PC-9 (cell line): ENCODE measurements around the gene INPP5A. TPM values are rescaled to one million over a fixed set of nuclear protein-coding genes. Genes with fewer than 3 reads are reported as not detected.

Experiments
- BruUV-seq: library from RNA; stranded (reverse); fragments of 400-500 nt; replicated peaks from 2 replicates; lab custom pipeline; 2021; lab: Mats Ljungman, UMichigan
- CTCF ChIA-PET: fragments of 300-600 bp; sonication (Branson Sonifier 250); formaldehyde crosslinking; loops from one replicate; lab custom pipeline; 2022; ENCODE audit warnings: antibody characterized with exemption; lab: Charles Lee
- POLR2A ChIA-PET: fragments of 300-600 bp; sonication (Branson Sonifier 250); formaldehyde crosslinking; loops from one replicate; lab custom pipeline; 2022; ENCODE audit warnings: antibody characterized with exemption; ENCODE audit not compliant: unreplicated experiment; lab: Charles Lee
- DNase-seq, 2 experiments: peaks; one replicate each; pipeline versions ENCODE4 v3.0.0 to v3.0.0-alpha.2; 2015 to 2022; ENCODE audit warnings: mixed read lengths in 1 of 2
- H2AFZ ChIP-seq: fragments of 200-600 bp; sonication (generic); 2 replicates; pipeline ENCODE4 v1.8.1; 2017; ENCODE audit warnings: antibody characterized with exemption
- H3F3A ChIP-seq: fragments of 200-600 bp; sonication (generic); 2 replicates; pipeline ENCODE4 v1.8.1; 2017; ENCODE audit warnings: antibody characterized with exemption, mild to moderate bottlenecking, low read depth; ENCODE audit not compliant: insufficient read depth
- H3K27ac ChIP-seq: fragments of 200-600 bp; sonication (generic); 2 replicates; pipeline ENCODE4 v1.6.1; 2016; ENCODE audit warnings: mixed run types
- H3K27me3 ChIP-seq: fragments of 200-600 bp; sonication (generic); 2 replicates; pipeline ENCODE4 v1.6.1; 2016; ENCODE audit warnings: low read depth, mixed run types; ENCODE audit not compliant: insufficient read depth
- H3K36me3 ChIP-seq: fragments of 200-600 bp; sonication (generic); 2 replicates; pipeline ENCODE4 v1.6.1; 2016; ENCODE audit warnings: low read depth, mixed run types
- H3K4me1 ChIP-seq: fragments of 200-600 bp; sonication (generic); replicated peaks from 2 replicates; pipeline ENCODE4 v1.6.1; 2016; ENCODE audit warnings: mixed run types; ENCODE audit not compliant: insufficient read depth
- H3K4me2 ChIP-seq: fragments of 200-600 bp; sonication (generic); 2 replicates; pipeline ENCODE4 v1.6.1; 2017; ENCODE audit warnings: mixed run types
- H3K4me3 ChIP-seq: fragments of 200-600 bp; sonication (generic); 2 replicates; pipeline ENCODE4 v1.6.1; 2016; ENCODE audit warnings: mixed run types
- H3K79me2 ChIP-seq: fragments of 200-600 bp; sonication (generic); 2 replicates; pipeline ENCODE4 v1.6.1; 2017; ENCODE audit warnings: low read depth, mixed run types
- H3K9me2 ChIP-seq: fragments of 200-600 bp; sonication (generic); 2 replicates; pipeline ENCODE4 v1.8.1; 2017; ENCODE audit warnings: mild to moderate bottlenecking; ENCODE audit not compliant: insufficient read depth
- H3K9me3 ChIP-seq: fragments of 200-600 bp; sonication (generic); 2 replicates; pipeline ENCODE4 v1.8.1; 2016; ENCODE audit warnings: low read depth; ENCODE audit not compliant: insufficient read depth
- H4K20me1 ChIP-seq: fragments of 200-600 bp; sonication (generic); 2 replicates; pipeline ENCODE4 v1.8.1; 2017; ENCODE audit not compliant: insufficient read depth
- EZH2 ChIP-seq: fragments of 200-600 bp; sonication (generic); IDR thresholded peaks from 2 replicates; pipeline ENCODE4 v1.8.0; 2017; ENCODE audit warnings: antibody characterized with exemption, low read depth
- intact Hi-C: fragments of 100-400 bp; cut with micrococcal nuclease; formaldehyde crosslinking; loops from one replicate; pipeline ENCODE4 v1.10.0; 2022; ENCODE audit not compliant: unreplicated experiment
- total RNA-seq: library from RNA; stranded (reverse); gene quantifications from 2 replicates; pipeline ENCODE4 v1.2.3, GENCODE V29; 2021
- TF ChIP-seq, protein P1 (sequence below): fragments of 200-600 bp; sonication (generic); conservative IDR thresholded peaks from 2 replicates; pipeline ENCODE4 v1.6.1; 2017; ENCODE audit warnings: mixed run types, antibody characterized with exemption, mild to moderate bottlenecking, moderate library complexity

The INPP5A gene
- total RNA-seq, 1 experiment from 2014 or later: 18.4 TPM

DNA sequence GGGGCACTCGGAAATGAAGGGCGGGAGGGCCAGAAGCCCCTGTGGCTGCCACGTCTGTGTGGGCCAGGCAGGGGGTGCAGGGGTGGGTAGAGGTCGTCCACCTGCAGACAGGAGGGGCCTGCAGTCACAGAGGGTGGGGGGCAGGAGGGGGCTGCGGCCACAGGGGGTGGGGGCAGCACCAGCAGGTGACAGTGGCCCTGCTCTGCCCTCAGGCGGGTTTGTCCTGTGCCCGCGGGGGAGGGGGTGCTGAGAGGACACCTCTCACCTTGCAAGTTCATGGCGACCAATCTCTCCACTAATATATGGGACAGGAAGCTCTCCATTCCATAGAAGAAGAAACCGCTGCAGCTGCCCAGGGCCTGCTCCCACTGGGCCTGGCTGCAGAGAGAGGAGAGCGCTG lies 274.9 kb downstream of the INPP5A start:
- ChIA-PET CTCF (no interaction called here), POLR2A (no interaction called here)
- Histone ChIP-seq H3K4me2 (no peak overlapping the region), H3K36me3 (no peaks in the 10 kb centered on the region), H4K20me1 (no peaks in the 10 kb centered on the region), H3K4me3 (no peak overlapping the region), H3K79me2 (no peaks in the 10 kb centered on the region), H2AFZ (no peak overlapping the region), H3K9me2 (no peaks in the 10 kb centered on the region), H3K27ac (no peak overlapping the region), H3K9me3 (no peaks in the 10 kb centered on the region), H3K27me3 (peaks cover 41% of the 10 kb centered on the region), H3F3A (no peaks in the 10 kb centered on the region), H3K4me1 (no peaks in the 10 kb centered on the region)
- TF ChIP-seq, protein P1, sequence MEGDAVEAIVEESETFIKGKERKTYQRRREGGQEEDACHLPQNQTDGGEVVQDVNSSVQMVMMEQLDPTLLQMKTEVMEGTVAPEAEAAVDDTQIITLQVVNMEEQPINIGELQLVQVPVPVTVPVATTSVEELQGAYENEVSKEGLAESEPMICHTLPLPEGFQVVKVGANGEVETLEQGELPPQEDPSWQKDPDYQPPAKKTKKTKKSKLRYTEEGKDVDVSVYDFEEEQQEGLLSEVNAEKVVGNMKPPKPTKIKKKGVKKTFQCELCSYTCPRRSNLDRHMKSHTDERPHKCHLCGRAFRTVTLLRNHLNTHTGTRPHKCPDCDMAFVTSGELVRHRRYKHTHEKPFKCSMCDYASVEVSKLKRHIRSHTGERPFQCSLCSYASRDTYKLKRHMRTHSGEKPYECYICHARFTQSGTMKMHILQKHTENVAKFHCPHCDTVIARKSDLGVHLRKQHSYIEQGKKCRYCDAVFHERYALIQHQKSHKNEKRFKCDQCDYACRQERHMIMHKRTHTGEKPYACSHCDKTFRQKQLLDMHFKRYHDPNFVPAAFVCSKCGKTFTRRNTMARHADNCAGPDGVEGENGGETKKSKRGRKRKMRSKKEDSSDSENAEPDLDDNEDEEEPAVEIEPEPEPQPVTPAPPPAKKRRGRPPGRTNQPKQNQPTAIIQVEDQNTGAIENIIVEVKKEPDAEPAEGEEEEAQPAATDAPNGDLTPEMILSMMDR: no peak
- no peak for TF ChIP-seq EZH2
- intact Hi-C loops: no loop called here
- no peak for DNase-seq
- no TSS peak for BruUV-seq

DNA sequence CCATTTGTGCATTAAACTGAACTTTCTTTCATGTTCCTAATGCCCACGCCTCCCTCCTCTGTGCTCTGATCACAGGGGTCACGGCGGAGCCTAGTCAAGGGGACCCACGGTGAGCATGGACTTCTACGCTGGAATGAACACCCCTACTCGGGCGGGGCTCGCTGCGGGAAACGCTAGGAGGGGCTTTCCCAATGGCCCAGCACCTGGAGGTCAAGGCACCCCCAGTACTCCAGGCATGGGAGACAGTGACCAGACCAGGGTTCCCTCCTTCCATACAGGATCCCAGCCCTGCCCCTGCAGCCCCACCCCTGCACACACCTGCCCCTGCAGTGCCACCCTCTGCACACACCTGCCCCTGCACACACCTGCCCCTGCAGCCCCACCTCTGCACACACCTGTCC lies 275.4 kb downstream of the INPP5A start:
- CTCF ChIA-PET: no interaction called here
- Histone ChIP-seq H2AFZ (no peak overlapping the region), H3K27me3 (peaks cover 46% of the 10 kb centered on the region), H3K27ac (no peak overlapping the region), H3K9me3 (no peaks in the 10 kb centered on the region), H3K36me3 (no peaks in the 10 kb centered on the region), H3F3A (no peaks in the 10 kb centered on the region), H4K20me1 (no peaks in the 10 kb centered on the region), H3K4me3 (no peak overlapping the region), H3K9me2 (no peaks in the 10 kb centered on the region), H3K4me2 (no peak overlapping the region), H3K4me1 (no peaks in the 10 kb centered on the region), H3K79me2 (no peaks in the 10 kb centered on the region)
- no TSS peak for BruUV-seq
- TF ChIP-seq, protein P1: no peak
- no peak for TF ChIP-seq EZH2
- intact Hi-C loops: no loop called here
- DNase-seq: no peak
- POLR2A ChIA-PET: no interaction called here

DNA sequence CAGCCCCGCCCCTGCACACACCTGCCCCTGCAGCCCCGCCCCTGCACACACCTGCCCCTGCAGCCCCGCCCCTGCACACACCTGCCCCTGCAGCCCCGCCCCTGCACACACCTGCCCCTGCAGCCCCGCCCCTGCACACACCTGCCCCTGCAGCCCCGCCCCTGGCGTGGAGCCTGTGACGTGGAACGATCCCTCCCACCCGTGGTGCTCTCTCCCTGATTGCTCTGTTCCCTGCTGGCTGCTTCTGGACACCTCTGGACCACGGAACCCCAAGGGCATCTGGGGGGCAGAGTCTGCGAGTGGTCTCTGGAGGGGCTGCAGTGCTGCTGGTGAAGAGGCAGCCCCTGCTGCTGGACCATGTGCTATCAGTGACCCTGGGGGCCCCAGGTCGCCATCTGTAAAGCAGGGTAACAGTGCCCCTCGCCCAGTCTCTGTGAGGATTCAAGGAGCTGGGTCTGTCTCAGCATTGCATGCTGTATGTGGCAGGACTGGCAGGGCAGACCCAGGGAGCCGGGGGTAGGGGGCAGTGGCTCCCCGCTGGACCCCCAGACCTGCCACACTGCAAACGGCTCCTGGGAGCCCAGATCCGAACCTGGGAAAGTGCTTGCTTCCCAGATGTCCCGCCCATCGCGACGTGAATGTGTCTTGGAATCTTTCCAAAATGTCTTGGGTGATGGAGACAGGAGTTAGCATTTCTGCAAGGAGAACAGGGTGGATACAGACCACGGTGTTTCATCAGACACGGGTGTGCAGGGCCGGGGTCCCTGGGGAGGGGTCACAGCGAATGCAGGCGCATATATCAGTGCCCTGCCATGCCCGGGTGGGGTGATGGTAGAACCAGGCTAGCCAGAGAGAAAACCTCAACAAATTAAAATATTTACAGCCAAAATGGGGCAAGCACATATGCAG lies 276.2 kb downstream of the INPP5A start:
- intact Hi-C loops: no loop called here
- no peaks in the 10 kb centered on the region for H3K79me2 ChIP-seq
- no peak overlapping the region for H3K4me3 ChIP-seq
- H2AFZ ChIP-seq: no peak overlapping the region
- H3K4me2 ChIP-seq: no peak overlapping the region
- H3K27me3 ChIP-seq: peaks cover 51% of the 10 kb centered on the region
- BruUV-seq: no TSS peak
- H3F3A ChIP-seq: no peaks in the 10 kb centered on the region
- H3K9me2 ChIP-seq: no peaks in the 10 kb centered on the region
- no peak for DNase-seq
- no peak overlapping the region for H3K27ac ChIP-seq
- no peaks in the 10 kb centered on the region for H3K4me1 ChIP-seq
- POLR2A ChIA-PET: no interaction called here
- H3K9me3 ChIP-seq: no peaks in the 10 kb centered on the region
- CTCF ChIA-PET: no interaction called here
- H4K20me1 ChIP-seq: no peaks in the 10 kb centered on the region
- TF ChIP-seq EZH2: no peak
- TF ChIP-seq, protein P1: no peak
- no peaks in the 10 kb centered on the region for H3K36me3 ChIP-seq
